Measurements from ENCODE around the gene CBX8. TPM values are rescaled to one million over a fixed set of nuclear protein-coding genes. Genes with fewer than 3 reads are reported as not detected.

Gene CBX8
- total and polyA plus RNA-seq, 2 of the 13 experiments (the other 11 are each of a cell fraction or from before 2014, with no cell fraction given): 0.34 to 12.6 TPM

GRCh38 chr17:79821331-79822095 lies 24.6 kb upstream of the CBX8 start (continued):
- TF ChIP-seq ATF7 (IDR thresholded peaks at IDR 0.05): no peak
- no peak for TF ChIP-seq ATF7 (CRISPR knock-in tag; IDR thresholded peaks at IDR 0.05)
- no peak for TF ChIP-seq PLSCR1 (CRISPR knock-in tag; IDR thresholded peaks at IDR 0.05; ENCODE audit: borderline replicate concordance)
- no peak for TF ChIP-seq CENPT (CRISPR knock-in tag; IDR thresholded peaks at IDR 0.05; ENCODE audit: low read depth)
- no peak for TF ChIP-seq HNRNPK (IDR thresholded peaks at IDR 0.05; ENCODE audit: low read depth, low read length, poor library complexity, severe bottlenecking)
- TF ChIP-seq ELF3 (CRISPR knock-in tag; IDR thresholded peaks at IDR 0.05): peak; percentile 77
- no peak for TF ChIP-seq ZNF207 (IDR thresholded peaks at IDR 0.05; ENCODE audit: borderline replicate concordance)
- no peak for TF ChIP-seq MBNL3 (CRISPR knock-in tag; conservative IDR thresholded peaks at IDR 0.05)
- TF ChIP-seq ASH2L (IDR thresholded peaks at IDR 0.05; ENCODE audit: insufficient read length, low read depth, low read length): peak; percentile 7
- TF ChIP-seq NPAS2 (CRISPR knock-in tag; IDR thresholded peaks at IDR 0.05; ENCODE audit: borderline replicate concordance): no peak
- no peak for TF ChIP-seq IKZF4 (CRISPR knock-in tag; IDR thresholded peaks at IDR 0.05; ENCODE audit: borderline replicate concordance, low read depth, not compliant biosample characterization)
- TF ChIP-seq NR2C2 (CRISPR knock-in tag; IDR thresholded peaks at IDR 0.05; ENCODE audit: borderline replicate concordance): peak; percentile 39; the same call in 1 of the 2 replicates
- peak; percentile 81; the same call in 1 of the 2 replicates for TF ChIP-seq ZSCAN25 (CRISPR knock-in tag; IDR thresholded peaks at IDR 0.05)
- peak; percentile 52 for TF ChIP-seq NCOR1 (IDR thresholded peaks at IDR 0.05; ENCODE audit: borderline replicate concordance, low read length)
- TF ChIP-seq, protein P1, sequence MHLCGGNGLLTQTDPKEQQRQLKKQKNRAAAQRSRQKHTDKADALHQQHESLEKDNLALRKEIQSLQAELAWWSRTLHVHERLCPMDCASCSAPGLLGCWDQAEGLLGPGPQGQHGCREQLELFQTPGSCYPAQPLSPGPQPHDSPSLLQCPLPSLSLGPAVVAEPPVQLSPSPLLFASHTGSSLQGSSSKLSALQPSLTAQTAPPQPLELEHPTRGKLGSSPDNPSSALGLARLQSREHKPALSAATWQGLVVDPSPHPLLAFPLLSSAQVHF (CRISPR knock-in tag; IDR thresholded peaks at IDR 0.05): no peak
- 0 out of 2 replicates have a peak, but pooled peaks have one; percentile 29 for TF ChIP-seq ZNF33A (CRISPR knock-in tag; IDR thresholded peaks at IDR 0.05; ENCODE audit: borderline replicate concordance)
- TF ChIP-seq ZNF616 (CRISPR knock-in tag; IDR thresholded peaks at IDR 0.05; ENCODE audit: low read depth): no peak; the same call in 1 of the 2 replicates
- TF ChIP-seq, protein P2, sequence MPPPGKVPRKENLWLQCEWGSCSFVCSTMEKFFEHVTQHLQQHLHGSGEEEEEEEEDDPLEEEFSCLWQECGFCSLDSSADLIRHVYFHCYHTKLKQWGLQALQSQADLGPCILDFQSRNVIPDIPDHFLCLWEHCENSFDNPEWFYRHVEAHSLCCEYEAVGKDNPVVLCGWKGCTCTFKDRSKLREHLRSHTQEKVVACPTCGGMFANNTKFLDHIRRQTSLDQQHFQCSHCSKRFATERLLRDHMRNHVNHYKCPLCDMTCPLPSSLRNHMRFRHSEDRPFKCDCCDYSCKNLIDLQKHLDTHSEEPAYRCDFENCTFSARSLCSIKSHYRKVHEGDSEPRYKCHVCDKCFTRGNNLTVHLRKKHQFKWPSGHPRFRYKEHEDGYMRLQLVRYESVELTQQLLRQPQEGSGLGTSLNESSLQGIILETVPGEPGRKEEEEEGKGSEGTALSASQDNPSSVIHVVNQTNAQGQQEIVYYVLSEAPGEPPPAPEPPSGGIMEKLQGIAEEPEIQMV (CRISPR knock-in tag; IDR thresholded peaks at IDR 0.05; ENCODE audit: low read depth): no peak
- TF ChIP-seq CHD4 (IDR thresholded peaks at IDR 0.05; ENCODE audit: borderline replicate concordance, low read length): no peak; the same call in 1 of the 2 replicates
- no peak for TF ChIP-seq ATF6 (CRISPR knock-in tag; conservative IDR thresholded peaks at IDR 0.05)
- TF ChIP-seq ELK4 (CRISPR knock-in tag; IDR thresholded peaks at IDR 0.05; ENCODE audit: borderline replicate concordance): no peak
- no peak for TF ChIP-seq ZNF253 (CRISPR knock-in tag; IDR thresholded peaks at IDR 0.05; ENCODE audit: borderline replicate concordance)

Measured in HepG2 (cell line).